HEK293 (cell line): ENCODE results near the gene MYT1.

Experiments
- CTCF ChIA-PET: fragments of 350-600 bp; formaldehyde crosslinking; extraction: SDS; loops from one replicate; lab custom pipeline; 2021; ENCODE audit warnings: antibody characterized with exemption; lab: Yijun Ruan, JAX
- POLR2A ChIA-PET: fragments of 300-600 bp; formaldehyde crosslinking; extraction: SDS; loops from one replicate; lab custom pipeline; 2020; ENCODE audit warnings: antibody characterized with exemption, inconsistent platforms; lab: Yijun Ruan, JAX
- H3K27ac ChIP-seq: fragments of 200-500 bp; sonication (Bioruptor generic); 2 replicates; pipeline ENCODE4 v1.5.1; 2014; ENCODE audit warnings: low read depth, low read length, control low read depth, inconsistent platforms; ENCODE audit errors: extremely low read depth
- H3K36me3 ChIP-seq, 2 experiments: fragments of 200-500 bp in 1 of 2; sonication (Bioruptor generic) in 1 of 2; 1 replicate in 1 of 2; 2 replicates in 1 of 2; pipeline ENCODE4 v1.5.1; 2014 to 2017; ENCODE audit warnings: inconsistent platforms in 2 of 2, low read length in 2 of 2; ENCODE audit not compliant: control insufficient read depth in 2 of 2, insufficient read depth in 1 of 2
- H3K4me1 ChIP-seq: fragments of 200-500 bp; sonication (Bioruptor generic); 2 replicates; pipeline ENCODE4 v1.5.1; 2014; ENCODE audit warnings: mild to moderate bottlenecking, low read length, inconsistent platforms; ENCODE audit not compliant: control insufficient read depth, insufficient read depth
- H3K4me3 ChIP-seq: 2 replicates; pipeline ENCODE4 v1.5.1; 2011; ENCODE audit warnings: low read depth, mild to moderate bottlenecking, control low read depth, low read length, moderate library complexity
- H3K9me3 ChIP-seq: fragments of 200-500 bp; sonication (Bioruptor generic); 2 replicates; pipeline ENCODE4 v1.5.1; 2014; ENCODE audit warnings: low read depth, low read length, inconsistent platforms; ENCODE audit not compliant: control insufficient read depth, insufficient read depth
- FEZF1 ChIP-seq: fragments of 450-650 bp; formaldehyde crosslinking; IDR thresholded peaks from 2 replicates; pipeline ENCODE4 v1.5.1; 2016; ENCODE audit warnings: missing biosample characterization, missing genetic modification characterization
- GLI4 ChIP-seq: fragments of 450-650 bp; formaldehyde crosslinking; IDR thresholded peaks from 2 replicates; pipeline ENCODE4 v1.5.1; 2016; ENCODE audit warnings: missing biosample characterization, missing genetic modification characterization
- HIC1 ChIP-seq: fragments of 450-650 bp; formaldehyde crosslinking; IDR thresholded peaks from 2 replicates; pipeline ENCODE4 v1.5.1; 2016; ENCODE audit warnings: missing biosample characterization, missing genetic modification characterization
- HOXC10 ChIP-seq: sonication (generic); formaldehyde crosslinking; IDR thresholded peaks from 2 replicates; pipeline ENCODE4 v1.8.1; 2023; ENCODE audit warnings: mild to moderate bottlenecking, missing genetic modification reagents
- IKZF3 ChIP-seq: fragments of 450-650 bp; IDR thresholded peaks from 2 replicates; pipeline ENCODE4 v1.5.0; 2018; ENCODE audit warnings: missing biosample characterization, mild to moderate bottlenecking, missing genetic modification characterization, moderate library complexity
- MEIS1 ChIP-seq: sonication (generic); formaldehyde crosslinking; IDR thresholded peaks from 2 replicates; pipeline ENCODE4 v1.8.1; 2022; ENCODE audit warnings: missing genetic modification reagents, mild to moderate bottlenecking, borderline replicate concordance
- PBX3 ChIP-seq: sonication (generic); formaldehyde crosslinking; IDR thresholded peaks from 2 replicates; pipeline ENCODE4 v1.8.1; 2022; ENCODE audit warnings: mild to moderate bottlenecking, moderate library complexity, missing genetic modification reagents
- YY1 ChIP-seq: fragments of 450-650 bp; formaldehyde crosslinking; IDR thresholded peaks from 2 replicates; pipeline ENCODE4 v1.5.1; 2018; ENCODE audit warnings: missing biosample characterization, missing genetic modification characterization
- ZBTB21 ChIP-seq: fragments of 450-650 bp; formaldehyde crosslinking; IDR thresholded peaks from 2 replicates; pipeline ENCODE4 v1.5.1; 2017; ENCODE audit warnings: missing biosample characterization, missing genetic modification characterization
- ZBTB48 ChIP-seq: fragments of 450-650 bp; formaldehyde crosslinking; IDR thresholded peaks from 2 replicates; pipeline ENCODE4 v1.5.1; 2016; ENCODE audit warnings: missing biosample characterization, missing genetic modification characterization
- ZFHX2 ChIP-seq: fragments of 450-650 bp; formaldehyde crosslinking; conservative IDR thresholded peaks from 2 replicates; pipeline ENCODE4 v1.5.1; 2016; ENCODE audit warnings: missing biosample characterization, missing genetic modification characterization
- ZIC2 ChIP-seq: fragments of 450-650 bp; formaldehyde crosslinking; IDR thresholded peaks from 2 replicates; pipeline ENCODE4 v1.5.1; 2016; ENCODE audit warnings: missing biosample characterization, missing genetic modification characterization
- ZNF114 ChIP-seq: fragments of 450-650 bp; formaldehyde crosslinking; IDR thresholded peaks from 2 replicates; pipeline ENCODE4 v1.5.0; 2017; ENCODE audit warnings: missing biosample characterization, missing genetic modification characterization
- ZNF121 ChIP-seq: fragments of 450-650 bp; formaldehyde crosslinking; IDR thresholded peaks from 2 replicates; pipeline ENCODE4 v1.5.1; 2016; ENCODE audit warnings: missing biosample characterization, missing genetic modification characterization
- ZNF24 ChIP-seq: fragments of 450-650 bp; formaldehyde crosslinking; IDR thresholded peaks from 2 replicates; pipeline ENCODE4 v1.5.1; 2016; ENCODE audit warnings: missing biosample characterization, missing genetic modification characterization
- ZNF423 ChIP-seq: fragments of 450-650 bp; formaldehyde crosslinking; IDR thresholded peaks from 2 replicates; pipeline ENCODE4 v1.5.1; 2016; ENCODE audit warnings: missing biosample characterization, missing genetic modification characterization
- ZNF473 ChIP-seq: fragments of 450-650 bp; formaldehyde crosslinking; IDR thresholded peaks from 2 replicates; pipeline ENCODE4 v1.5.1; 2017; ENCODE audit warnings: missing biosample characterization, missing genetic modification characterization
- ZNF670 ChIP-seq: fragments of 450-650 bp; formaldehyde crosslinking; IDR thresholded peaks from 2 replicates; pipeline ENCODE4 v1.5.1; 2016; ENCODE audit warnings: missing biosample characterization, missing genetic modification characterization, low read depth
- ZNF747 ChIP-seq: fragments of 450-650 bp; formaldehyde crosslinking; IDR thresholded peaks from 2 replicates; pipeline ENCODE4 v1.5.1; 2016; ENCODE audit warnings: missing biosample characterization, missing genetic modification characterization
- ZNF791 ChIP-seq: fragments of 450-650 bp; formaldehyde crosslinking; IDR thresholded peaks from 2 replicates; pipeline ENCODE4 v1.5.1; 2016; ENCODE audit warnings: missing biosample characterization, missing genetic modification characterization
- ZNF843 ChIP-seq: fragments of 450-650 bp; formaldehyde crosslinking; IDR thresholded peaks from 2 replicates; pipeline ENCODE4 v1.5.1; 2016; ENCODE audit warnings: missing biosample characterization, missing genetic modification characterization
- TF ChIP-seq, protein P1 (sequence below): fragments of 450-650 bp; formaldehyde crosslinking; IDR thresholded peaks from 2 replicates; pipeline ENCODE4 v1.5.1; 2016; ENCODE audit warnings: missing biosample characterization, missing genetic modification characterization

The MYT1 gene

DNA sequence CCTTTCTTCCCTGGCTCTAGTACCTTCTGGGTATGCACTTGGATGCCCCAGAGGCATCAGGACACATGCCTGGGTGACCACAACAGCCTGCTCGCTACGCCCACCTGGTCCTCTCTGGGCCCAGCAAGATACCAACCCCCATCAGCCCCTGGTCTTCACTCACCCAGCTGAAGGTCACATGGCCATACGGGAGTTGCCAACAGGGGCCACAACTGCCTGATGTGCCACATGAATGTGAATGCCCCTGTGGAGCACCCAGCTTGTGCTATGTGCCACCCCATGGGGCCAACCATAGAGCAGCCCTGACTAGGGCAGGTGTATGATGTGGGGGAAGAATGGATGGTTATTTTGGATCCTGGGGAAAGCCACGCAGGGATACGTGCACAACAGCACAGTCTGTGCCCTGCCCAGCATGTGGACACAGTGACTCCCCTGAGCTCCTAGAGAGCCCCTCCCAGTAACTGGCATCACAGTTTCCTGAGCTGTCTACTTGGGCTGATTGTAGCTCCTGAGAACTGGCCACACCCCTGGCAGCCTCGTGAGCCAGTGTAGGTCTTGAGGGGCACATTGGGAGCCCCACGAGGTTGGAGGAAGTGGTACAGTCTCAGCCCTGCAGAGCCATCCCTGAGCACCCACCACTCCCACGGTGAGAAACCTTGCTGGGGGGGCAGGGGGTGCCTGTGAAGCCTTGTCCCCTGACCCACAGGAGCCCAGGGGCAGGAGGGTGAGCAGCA, 80.8 kb downstream of the MYT1 start:
- ChIA-PET POLR2A (no interaction called here), CTCF (no interaction called here)
- Histone ChIP-seq H3K9me3 (no peaks in the 10 kb centered on the region), H3K4me1 (no peaks in the 10 kb centered on the region), H3K27ac (no peak overlapping the region), H3K4me3 (no peak overlapping the region), H3K36me3 (no peaks in the 10 kb centered on the region)
- TF ChIP-seq, protein P1, sequence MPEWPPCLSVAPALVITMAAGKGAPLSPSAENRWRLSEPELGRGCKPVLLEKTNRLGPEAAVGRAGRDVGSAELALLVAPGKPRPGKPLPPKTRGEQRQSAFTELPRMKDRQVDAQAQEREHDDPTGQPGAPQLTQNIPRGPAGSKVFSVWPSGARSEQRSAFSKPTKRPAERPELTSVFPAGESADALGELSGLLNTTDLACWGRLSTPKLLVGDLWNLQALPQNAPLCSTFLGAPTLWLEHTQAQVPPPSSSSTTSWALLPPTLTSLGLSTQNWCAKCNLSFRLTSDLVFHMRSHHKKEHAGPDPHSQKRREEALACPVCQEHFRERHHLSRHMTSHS (tag by site-specific recombination), result no peak
- TF ChIP-seq HIC1 (tag by site-specific recombination) (no peak), ZBTB21 (tag by site-specific recombination) (no peak), ZNF843 (no peak), ZIC2 (tag by site-specific recombination) (peak; percentile 63), ZFHX2 (no peak)

DNA sequence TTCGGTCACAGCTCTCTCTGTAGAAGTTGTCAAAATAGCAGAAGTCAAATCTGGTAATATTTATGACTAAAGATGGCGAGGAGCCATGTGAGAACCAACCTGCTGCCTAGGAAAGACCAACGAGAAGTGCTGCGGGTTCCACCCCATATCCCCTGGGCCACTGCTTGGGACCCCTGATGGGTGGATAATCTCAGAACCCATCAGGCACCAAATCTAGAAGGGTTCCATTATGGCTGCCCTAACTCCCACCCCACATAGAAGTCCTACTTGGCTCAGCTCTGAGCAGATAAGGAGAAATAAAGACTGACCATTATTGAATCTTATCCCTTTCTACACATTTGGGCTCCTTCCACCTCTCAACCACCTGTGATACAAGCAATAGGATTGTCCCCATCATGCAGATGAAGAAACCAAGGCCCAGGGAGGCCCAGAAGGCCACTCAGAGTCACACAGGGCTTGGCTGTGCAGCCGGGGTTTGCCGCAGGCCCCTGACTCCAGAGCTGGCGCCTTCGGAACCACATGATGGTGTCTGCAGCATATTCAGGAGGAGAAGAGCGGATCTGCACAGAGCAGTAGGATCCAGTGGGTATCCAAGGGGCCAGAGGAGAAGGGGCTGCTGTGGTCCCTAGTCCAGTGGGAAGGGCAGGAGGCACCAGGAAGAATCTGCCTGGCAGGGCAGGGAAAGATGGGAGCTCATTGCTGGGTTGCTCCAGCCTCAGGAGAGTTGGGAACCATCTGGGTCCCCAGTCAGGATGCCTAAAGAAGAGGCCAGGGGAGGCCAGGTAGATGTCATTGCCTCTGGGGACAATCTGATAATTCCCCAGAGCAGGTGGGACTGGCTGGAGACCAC, 81.7 kb downstream of the MYT1 start:
- POLR2A ChIA-PET, result no interaction called here
- H3K4me3 ChIP-seq, result no peak overlapping the region
- H3K9me3 ChIP-seq, result no peaks in the 10 kb centered on the region
- CTCF ChIA-PET, result interaction anchor here (1.2 kb wide), 1 partner anchor 10 kb away, joined by 3 read pairs; no protein-coding TSS in a partner anchor
- TF ChIP-seq ZNF121 (tag by site-specific recombination) (no peak), ZNF473 (tag by site-specific recombination) (no peak), GLI4 (tag by site-specific recombination) (no peak), PBX3 (CRISPR knock-in tag) (no peak), ZNF791 (no peak), ZNF423 (tag by site-specific recombination) (no peak), ZNF670 (no peak), YY1 (tag by site-specific recombination) (no peak), FEZF1 (tag by site-specific recombination) (no peak), ZNF114 (tag by site-specific recombination) (no peak), IKZF3 (tag by site-specific recombination) (no peak), ZBTB48 (tag by site-specific recombination) (no peak), MEIS1 (CRISPR knock-in tag) (no peak), ZNF24 (tag by site-specific recombination) (no peak), HOXC10 (CRISPR knock-in tag) (no peak), ZNF747 (tag by site-specific recombination) (no peak)
- TF ChIP-seq, all 188 proteins: peak for 0
- Histone ChIP-seq H3K27ac (no peak overlapping the region), H3K4me1 (no peaks in the 10 kb centered on the region), H3K36me3 (no peaks in the 10 kb centered on the region)
